ENCODE measurements around the gene NMNAT3.

DNA sequence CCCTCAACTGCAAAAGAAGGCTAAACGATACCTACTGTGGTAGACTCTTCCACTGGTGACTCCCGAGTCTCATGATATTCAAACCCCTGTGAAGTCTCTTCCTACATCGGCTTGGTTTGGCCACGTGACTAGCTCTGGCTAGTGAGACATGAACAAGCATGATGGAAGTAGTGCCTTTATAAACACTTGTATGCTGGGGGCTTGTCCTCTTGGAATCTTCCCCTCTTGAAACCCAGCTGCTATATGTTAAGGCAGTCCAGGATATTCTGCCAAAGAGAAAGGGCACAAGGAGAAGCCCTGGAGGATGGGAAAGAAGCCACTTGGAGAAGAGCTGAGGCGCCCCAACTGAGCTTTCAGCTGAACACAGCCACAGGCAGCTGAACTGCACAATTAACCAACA lies 154.6 kb downstream of the NMNAT3 start:
- TF ChIP-seq FOXA1 (IDR thresholded peaks at IDR 0.05) (no peak), FOXK2 (IDR thresholded peaks at IDR 0.05) (no peak), SUZ12 (IDR thresholded peaks at IDR 0.05) (no peak)

Data from HEK293T (cell line).